ENCODE measurements around the gene ADARB2.

Gene ADARB2

GRCh38 chr10:1664333-1664964, 72.9 kb downstream of the ADARB2 start:
- in situ Hi-C loops (cut with MboI; ENCODE audit: low pct_unique_long_range_greater_than_20kb, low sequenced_read_pairs, unreplicated experiment) = no loop called here
- no peak for TF ChIP-seq CTCF (IDR thresholded peaks at IDR 0.05; ENCODE audit: extremely low read depth, insufficient read depth, missing control alignments)
- DNase-seq (ENCODE audit: low spot score) = no peak

- in situ Hi-C loops (cut with MboI; ENCODE audit: low pct_unique_long_range_greater_than_20kb, low sequenced_read_pairs, unreplicated experiment) = no loop called here
Measured at GRCh38 chr10:1663226-1663625, 74.1 kb downstream of the ADARB2 start.

GRCh38 chr10:1662438-1663025, 74.8 kb downstream of the ADARB2 start:
- in situ Hi-C loops (cut with MboI; ENCODE audit: low pct_unique_long_range_greater_than_20kb, low sequenced_read_pairs, unreplicated experiment) = no loop called here
- no peak for DNase-seq (ENCODE audit: low spot score)
- TF ChIP-seq CTCF (IDR thresholded peaks at IDR 0.05; ENCODE audit: extremely low read depth, insufficient read depth, missing control alignments) = no peak

More at GRCh38 chr10:1663226-1663625, 74.1 kb downstream of the ADARB2 start:
- DNase-seq (ENCODE audit: low spot score) = no peak
- no peak for TF ChIP-seq CTCF (IDR thresholded peaks at IDR 0.05; ENCODE audit: extremely low read depth, insufficient read depth, missing control alignments)

GRCh38 chr10:1661859-1662437, 75.4 kb downstream of the ADARB2 start:
- peak; percentile 52 for DNase-seq (ENCODE audit: low spot score)
- TF ChIP-seq CTCF (IDR thresholded peaks at IDR 0.05; ENCODE audit: extremely low read depth, insufficient read depth, missing control alignments) = no peak
- in situ Hi-C loops (cut with MboI; ENCODE audit: low pct_unique_long_range_greater_than_20kb, low sequenced_read_pairs, unreplicated experiment) = no loop called here

GRCh38 chr10:1661416-1661815, 75.9 kb downstream of the ADARB2 start:
- in situ Hi-C loops (cut with MboI; ENCODE audit: low pct_unique_long_range_greater_than_20kb, low sequenced_read_pairs, unreplicated experiment) = no loop called here
- TF ChIP-seq CTCF (IDR thresholded peaks at IDR 0.05; ENCODE audit: extremely low read depth, insufficient read depth, missing control alignments) = no peak

GRCh38 chr10:1660815-1661214, 76.5 kb downstream of the ADARB2 start:
- DNase-seq (ENCODE audit: low spot score) = no peak
- TF ChIP-seq CTCF (IDR thresholded peaks at IDR 0.05; ENCODE audit: extremely low read depth, insufficient read depth, missing control alignments) = no peak
- in situ Hi-C loops (cut with MboI; ENCODE audit: low pct_unique_long_range_greater_than_20kb, low sequenced_read_pairs, unreplicated experiment) = no loop called here

More at GRCh38 chr10:1661416-1661815, 75.9 kb downstream of the ADARB2 start:
- no peak for DNase-seq (ENCODE audit: low spot score)
